Activated B cell treated with CpG ODN at 0.5 μM for 24 hours (primary cell): ENCODE measurements around the gene DNAJA3. TPM values are rescaled to one million over a fixed set of nuclear protein-coding genes. Genes with fewer than 3 reads are reported as not detected.

Experiments
- ATAC-seq: fragments of 200-7000 bp; cut with Tn5 transposase; one replicate; pipeline ENCODE4 v1.10.0; 2021; ENCODE audit warnings: low read depth, mild to moderate bottlenecking, moderate library complexity
- CTCF ChIA-PET: fragments of 350-600 bp; sonication (Branson Sonifier 250); formaldehyde crosslinking; loops from one replicate; lab custom pipeline; 2021; ENCODE audit warnings: antibody characterized with exemption; lab: Charles Lee
- POLR2A ChIA-PET: fragments of 350-600 bp; sonication (Branson Sonifier 250); formaldehyde crosslinking; loops from one replicate; lab custom pipeline; 2021; ENCODE audit warnings: antibody characterized with exemption; lab: Charles Lee
- DNase-seq: peaks from one replicate; pipeline ENCODE4 v3.0.0; 2022
- H3K27ac Mint-ChIP-seq: one replicate; pipeline ENCODE4 v1.8.0; 2020; ENCODE audit warnings: mixed read lengths
- H3K27me3 Mint-ChIP-seq: one replicate; pipeline ENCODE4 v1.8.0; 2021; ENCODE audit warnings: mixed read lengths
- H3K36me3 Mint-ChIP-seq: one replicate; pipeline ENCODE4 v1.8.0; 2021; ENCODE audit warnings: low read depth, mixed read lengths
- H3K4me1 Mint-ChIP-seq: one replicate; pipeline ENCODE4 v1.8.0; 2021; ENCODE audit warnings: mixed read lengths
- H3K4me3 Mint-ChIP-seq: one replicate; pipeline ENCODE4 v1.8.0; 2020; ENCODE audit warnings: mild to moderate bottlenecking, mixed read lengths
- H3K9me3 Mint-ChIP-seq: one replicate; pipeline ENCODE4 v1.8.0; 2020; ENCODE audit warnings: mixed read lengths
- CTCF ChIP-seq: fragments of 200-600 bp; IDR thresholded peaks from one replicate; pipeline ENCODE4 v1.8.0; 2022; ENCODE audit warnings: antibody characterized with exemption, mild to moderate bottlenecking
- intact Hi-C: fragments of 100-400 bp; cut with micrococcal nuclease; formaldehyde crosslinking; loops from one replicate; pipeline ENCODE4 v1.15.1; 2024
- total RNA-seq: library from RNA; stranded (reverse); gene quantifications from 2 replicates; pipeline ENCODE4 v1.2.3, GENCODE V29; 2022

DNAJA3 gene
- total RNA-seq, 1 donor from 2014 or later = 62.6 TPM

GRCh38 chr16:4428500-4428899 lies 2.8 kb downstream of the DNAJA3 start:
- H3K9me3 Mint-ChIP-seq = no peaks in the 10 kb centered on the region
- peaks cover 42% of the 10 kb centered on the region for H3K36me3 Mint-ChIP-seq
- no peaks in the 10 kb centered on the region for H3K27me3 Mint-ChIP-seq
- ATAC-seq (no peak), DNase-seq (no peak)
- intact Hi-C loops = no loop called here
- ChIA-PET CTCF (interaction anchor here (0.8 kb wide), 1 partner anchor 100 kb away, joined by 3 read pairs; no protein-coding TSS in a partner anchor), POLR2A (interaction anchor here (0.6 kb wide), 1 partner anchor 188 kb away, joined by 5 read pairs; no protein-coding TSS in a partner anchor)
- H3K4me1 Mint-ChIP-seq = peaks cover 34% of the 10 kb centered on the region
- H3K4me3 Mint-ChIP-seq = no peak overlapping the region
- no peak for TF ChIP-seq CTCF
- H3K27ac Mint-ChIP-seq = no peak overlapping the region

- peaks cover 24% of the 10 kb centered on the region for H3K4me1 Mint-ChIP-seq
- no peak for DNase-seq
- TF ChIP-seq CTCF = no peak
- intact Hi-C loops = no loop called here
- H3K4me3 Mint-ChIP-seq = no peak overlapping the region
- no peaks in the 10 kb centered on the region for H3K27me3 Mint-ChIP-seq
- ATAC-seq = no peak
- H3K27ac Mint-ChIP-seq = no peak overlapping the region
- ChIA-PET POLR2A (no interaction called here), CTCF (no interaction called here)
- H3K9me3 Mint-ChIP-seq = no peaks in the 10 kb centered on the region
- peaks cover 56% of the 10 kb centered on the region for H3K36me3 Mint-ChIP-seq
Observed at GRCh38 chr16:4431023-4431422, 5.4 kb downstream of the DNAJA3 start.

- DNase-seq (no peak), ATAC-seq (no peak)
- ChIA-PET CTCF (interaction anchor here (1.0 kb wide), 1 partner anchor 67 kb away, joined by 3 read pairs; no protein-coding TSS in a partner anchor), POLR2A (no interaction called here)
- no peaks in the 10 kb centered on the region for H3K9me3 Mint-ChIP-seq
- no peak overlapping the region for H3K4me3 Mint-ChIP-seq
- TF ChIP-seq CTCF = no peak
- H3K27me3 Mint-ChIP-seq = no peaks in the 10 kb centered on the region
- peaks cover 6% of the 10 kb centered on the region for H3K4me1 Mint-ChIP-seq
- intact Hi-C loops = no loop called here
- peaks cover 66% of the 10 kb centered on the region for H3K36me3 Mint-ChIP-seq
- H3K27ac Mint-ChIP-seq = no peak overlapping the region
Observed at GRCh38 chr16:4433228-4433627, 7.6 kb downstream of the DNAJA3 start.

- intact Hi-C loops = no loop called here
- Mint-ChIP-seq H3K4me3 (no peak overlapping the region), H3K36me3 (peaks cover 67% of the 10 kb centered on the region), H3K9me3 (no peaks in the 10 kb centered on the region), H3K27me3 (no peaks in the 10 kb centered on the region), H3K4me1 (peaks cover 3% of the 10 kb centered on the region), H3K27ac (no peak overlapping the region)
- ChIA-PET POLR2A (interaction anchor here (0.7 kb wide), 1 partner anchor 146 kb away, joined by 13 read pairs; no protein-coding TSS in a partner anchor), CTCF (interaction anchor here (1.0 kb wide), 1 partner anchor 66 kb away, joined by 3 read pairs; no protein-coding TSS in a partner anchor)
- no peak for ATAC-seq
- no peak for TF ChIP-seq CTCF
- no peak for DNase-seq
Observed at GRCh38 chr16:4433914-4434787, 8.5 kb downstream of the DNAJA3 start.

GRCh38 chr16:4435337-4436067 lies 9.8 kb downstream of the DNAJA3 start:
- no peak for TF ChIP-seq CTCF
- intact Hi-C loops = no loop called here
- H3K4me1 Mint-ChIP-seq = peaks cover 3% of the 10 kb centered on the region
- ChIA-PET POLR2A (no interaction called here), CTCF (no interaction called here)
- H3K36me3 Mint-ChIP-seq = peaks cover 69% of the 10 kb centered on the region
- H3K27me3 Mint-ChIP-seq = no peaks in the 10 kb centered on the region
- no peaks in the 10 kb centered on the region for H3K9me3 Mint-ChIP-seq
- H3K4me3 Mint-ChIP-seq = no peak overlapping the region
- H3K27ac Mint-ChIP-seq = no peak overlapping the region
- no peak for ATAC-seq
- DNase-seq = no peak
